Panc1 (cell line): ENCODE measurements around the gene CMIP.

Experiments
- POLR2AphosphoS5 ChIP-seq: IDR thresholded peaks from 2 replicates; pipeline ENCODE4 v1.6.1; 2012; ENCODE audit warnings: mild to moderate bottlenecking, low read depth, low read length, moderate library complexity
- TCF7L2 ChIP-seq: IDR thresholded peaks from 2 replicates; pipeline ENCODE4 v1.6.1; 2011; ENCODE audit warnings: mild to moderate bottlenecking, low read depth, low read length, inconsistent platforms
- TF ChIP-seq, protein P1 (sequence below): fragments of 450-650 bp; IDR thresholded peaks from 2 replicates; pipeline ENCODE4 v1.5.1; 2017; ENCODE audit warnings: mild to moderate bottlenecking
- TF ChIP-seq, protein P2 (sequence below), 2 experiments: IDR thresholded peaks; 2 replicates each; pipeline ENCODE4 v1.6.1; 2011 to 2012; ENCODE audit warnings: low read depth in 2 of 2, control low read depth in 1 of 2, low read length in 1 of 2, mild to moderate bottlenecking in 1 of 2, moderate library complexity in 1 of 2; ENCODE audit not compliant: insufficient read depth in 1 of 2

DNA sequence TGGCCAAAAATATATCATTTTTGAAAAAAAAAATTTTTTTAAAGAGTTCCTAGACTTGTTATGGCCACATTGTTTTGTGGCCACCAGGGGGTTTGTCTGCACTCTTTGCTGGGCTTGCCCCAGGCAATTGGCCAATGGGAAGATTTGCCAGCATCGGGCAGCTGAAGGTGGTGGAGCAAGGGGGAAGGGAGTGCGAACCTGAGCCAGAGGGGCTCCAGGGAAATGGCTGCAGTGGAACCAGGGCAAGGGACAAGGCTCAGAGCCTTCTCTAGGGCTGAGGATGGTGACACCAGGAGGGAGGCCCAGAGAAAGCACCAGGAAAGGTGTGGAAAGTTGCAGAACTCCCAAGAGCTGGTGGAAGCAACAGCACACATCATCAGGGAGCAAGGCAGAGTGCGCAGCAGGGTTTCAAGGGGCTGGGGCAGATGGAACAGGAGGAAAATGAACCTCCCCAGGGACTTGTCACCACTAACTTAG lies 15.5 kb upstream of the CMIP start:
- TF ChIP-seq, protein P1, sequence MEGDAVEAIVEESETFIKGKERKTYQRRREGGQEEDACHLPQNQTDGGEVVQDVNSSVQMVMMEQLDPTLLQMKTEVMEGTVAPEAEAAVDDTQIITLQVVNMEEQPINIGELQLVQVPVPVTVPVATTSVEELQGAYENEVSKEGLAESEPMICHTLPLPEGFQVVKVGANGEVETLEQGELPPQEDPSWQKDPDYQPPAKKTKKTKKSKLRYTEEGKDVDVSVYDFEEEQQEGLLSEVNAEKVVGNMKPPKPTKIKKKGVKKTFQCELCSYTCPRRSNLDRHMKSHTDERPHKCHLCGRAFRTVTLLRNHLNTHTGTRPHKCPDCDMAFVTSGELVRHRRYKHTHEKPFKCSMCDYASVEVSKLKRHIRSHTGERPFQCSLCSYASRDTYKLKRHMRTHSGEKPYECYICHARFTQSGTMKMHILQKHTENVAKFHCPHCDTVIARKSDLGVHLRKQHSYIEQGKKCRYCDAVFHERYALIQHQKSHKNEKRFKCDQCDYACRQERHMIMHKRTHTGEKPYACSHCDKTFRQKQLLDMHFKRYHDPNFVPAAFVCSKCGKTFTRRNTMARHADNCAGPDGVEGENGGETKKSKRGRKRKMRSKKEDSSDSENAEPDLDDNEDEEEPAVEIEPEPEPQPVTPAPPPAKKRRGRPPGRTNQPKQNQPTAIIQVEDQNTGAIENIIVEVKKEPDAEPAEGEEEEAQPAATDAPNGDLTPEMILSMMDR = no peak
- TF ChIP-seq TCF7L2 (no peak), POLR2AphosphoS5 (no peak)
- TF ChIP-seq, protein P2, sequence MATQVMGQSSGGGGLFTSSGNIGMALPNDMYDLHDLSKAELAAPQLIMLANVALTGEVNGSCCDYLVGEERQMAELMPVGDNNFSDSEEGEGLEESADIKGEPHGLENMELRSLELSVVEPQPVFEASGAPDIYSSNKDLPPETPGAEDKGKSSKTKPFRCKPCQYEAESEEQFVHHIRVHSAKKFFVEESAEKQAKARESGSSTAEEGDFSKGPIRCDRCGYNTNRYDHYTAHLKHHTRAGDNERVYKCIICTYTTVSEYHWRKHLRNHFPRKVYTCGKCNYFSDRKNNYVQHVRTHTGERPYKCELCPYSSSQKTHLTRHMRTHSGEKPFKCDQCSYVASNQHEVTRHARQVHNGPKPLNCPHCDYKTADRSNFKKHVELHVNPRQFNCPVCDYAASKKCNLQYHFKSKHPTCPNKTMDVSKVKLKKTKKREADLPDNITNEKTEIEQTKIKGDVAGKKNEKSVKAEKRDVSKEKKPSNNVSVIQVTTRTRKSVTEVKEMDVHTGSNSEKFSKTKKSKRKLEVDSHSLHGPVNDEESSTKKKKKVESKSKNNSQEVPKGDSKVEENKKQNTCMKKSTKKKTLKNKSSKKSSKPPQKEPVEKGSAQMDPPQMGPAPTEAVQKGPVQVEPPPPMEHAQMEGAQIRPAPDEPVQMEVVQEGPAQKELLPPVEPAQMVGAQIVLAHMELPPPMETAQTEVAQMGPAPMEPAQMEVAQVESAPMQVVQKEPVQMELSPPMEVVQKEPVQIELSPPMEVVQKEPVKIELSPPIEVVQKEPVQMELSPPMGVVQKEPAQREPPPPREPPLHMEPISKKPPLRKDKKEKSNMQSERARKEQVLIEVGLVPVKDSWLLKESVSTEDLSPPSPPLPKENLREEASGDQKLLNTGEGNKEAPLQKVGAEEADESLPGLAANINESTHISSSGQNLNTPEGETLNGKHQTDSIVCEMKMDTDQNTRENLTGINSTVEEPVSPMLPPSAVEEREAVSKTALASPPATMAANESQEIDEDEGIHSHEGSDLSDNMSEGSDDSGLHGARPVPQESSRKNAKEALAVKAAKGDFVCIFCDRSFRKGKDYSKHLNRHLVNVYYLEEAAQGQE (IDR thresholded peaks at IDR 0.05; ENCODE audit: insufficient read depth in 1 of 2, low read depth in 2 of 2, low read length in 1 of 2) = no peak
